ENCODE results near the gene SLC22A4.
A peak's percentile ranks its signal among the peaks of the same experiment; 100 is the strongest.

SLC22A4 gene

DNA sequence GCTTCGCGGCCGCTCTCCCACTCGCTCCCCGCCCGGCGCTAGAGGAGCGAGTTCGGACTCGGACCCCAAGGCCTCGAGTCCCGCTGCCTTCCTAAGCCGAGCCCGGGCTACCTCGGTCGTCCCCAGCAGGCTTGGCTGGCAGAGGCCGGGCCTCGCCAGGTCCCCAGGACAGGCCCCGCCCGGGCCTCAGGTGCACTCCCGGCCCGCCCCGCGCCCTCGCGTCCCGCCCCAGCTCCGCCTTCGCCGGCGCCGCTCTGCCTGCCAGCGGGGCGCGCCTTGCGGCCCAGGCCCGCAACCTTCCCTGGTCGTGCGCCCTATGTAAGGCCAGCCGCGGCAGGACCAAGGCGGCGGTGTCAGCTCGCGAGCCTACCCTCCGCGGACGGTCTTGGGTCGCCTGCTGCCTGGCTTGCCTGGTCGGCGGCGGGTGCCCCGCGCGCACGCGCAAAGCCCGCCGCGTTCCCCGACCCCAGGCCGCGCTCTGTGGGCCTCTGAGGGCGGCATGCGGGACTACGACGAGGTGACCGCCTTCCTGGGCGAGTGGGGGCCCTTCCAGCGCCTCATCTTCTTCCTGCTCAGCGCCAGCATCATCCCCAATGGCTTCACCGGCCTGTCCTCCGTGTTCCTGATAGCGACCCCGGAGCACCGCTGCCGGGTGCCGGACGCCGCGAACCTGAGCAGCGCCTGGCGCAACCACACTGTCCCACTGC, 75.4 kb downstream of the SLC22A4 start, which contains the start of gene SLC22A5:
Gene SLC22A5 (plus strand): TSS at position 237 of the 707 bp plus-strand sequence. CDS start 263 bp downstream, at position 500.
- DNase-seq (ENCODE audit: low read depth, low spot score): no peak
- H3K27ac ChIP-seq: peak within 1 kb of the TSS; percentile 76

DNA sequence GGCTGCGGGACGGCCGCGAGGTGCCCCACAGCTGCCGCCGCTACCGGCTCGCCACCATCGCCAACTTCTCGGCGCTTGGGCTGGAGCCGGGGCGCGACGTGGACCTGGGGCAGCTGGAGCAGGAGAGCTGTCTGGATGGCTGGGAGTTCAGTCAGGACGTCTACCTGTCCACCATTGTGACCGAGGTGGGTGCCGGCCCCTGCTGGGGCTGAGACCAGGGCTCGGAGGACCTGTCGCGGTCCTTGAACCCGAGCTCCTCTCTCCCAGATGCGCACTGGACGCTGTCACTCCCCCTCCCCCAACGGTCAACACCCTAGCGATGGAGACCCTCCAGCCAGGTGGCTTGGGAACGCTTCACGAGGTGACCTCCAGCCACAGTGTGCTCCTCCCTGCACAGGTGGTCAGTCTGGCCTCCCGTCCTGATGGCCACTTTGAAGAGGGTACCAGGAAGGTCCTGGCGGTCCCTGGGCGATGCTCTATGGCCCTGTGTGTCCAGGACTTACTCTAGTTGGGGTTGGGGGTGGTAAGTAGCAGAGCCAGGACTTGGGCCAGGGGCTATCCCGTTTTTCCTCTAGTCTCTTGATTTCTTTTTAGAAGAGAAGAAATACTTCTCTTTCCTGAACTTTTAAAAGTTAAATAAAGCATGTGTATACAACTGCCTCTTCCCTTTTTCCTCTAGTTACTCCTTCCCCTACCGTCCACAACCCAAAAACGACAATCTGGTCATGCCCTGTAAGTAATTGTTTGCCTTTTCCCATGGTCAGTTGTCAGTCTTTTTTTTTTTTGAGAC, 76.2 kb downstream of the SLC22A4 start:
- H3K27ac ChIP-seq: peak overlapping the region; percentile 76
- no peak for DNase-seq (ENCODE audit: low read depth, low spot score)

DNA sequence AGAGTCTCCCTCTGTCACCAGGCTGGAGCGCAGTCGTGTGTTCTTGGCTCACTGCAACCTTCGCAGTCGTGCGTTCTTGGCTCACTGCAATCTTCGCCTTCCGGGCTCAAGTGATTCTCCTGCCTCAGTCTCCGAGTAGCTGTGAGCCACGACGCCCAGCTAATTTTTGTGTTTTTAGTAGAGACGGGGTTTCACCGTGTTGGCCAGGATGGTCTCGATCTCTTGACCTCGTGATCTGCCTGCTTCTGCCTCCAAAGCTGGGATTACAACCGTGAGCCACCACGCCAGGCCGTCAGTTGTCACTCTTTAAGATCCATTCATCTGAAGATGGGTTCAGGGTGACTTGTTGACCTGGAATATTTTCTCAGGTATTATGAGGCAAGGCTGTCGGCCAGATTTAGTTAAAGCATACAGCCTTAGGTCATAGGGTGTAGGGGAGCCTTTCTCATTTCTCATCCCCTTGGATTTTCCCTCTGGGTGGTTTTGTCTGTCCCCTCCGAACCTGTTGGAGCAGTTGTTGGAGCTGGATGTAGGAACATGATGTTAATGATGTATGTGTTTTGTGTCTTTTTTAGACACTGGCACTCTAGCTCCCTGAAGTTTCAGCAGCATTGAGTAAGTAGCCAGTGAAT, 76.9 kb downstream of the SLC22A4 start:
- H3K27ac ChIP-seq: no peak overlapping the region
- DNase-seq (ENCODE audit: low read depth, low spot score): no peak

DNA sequence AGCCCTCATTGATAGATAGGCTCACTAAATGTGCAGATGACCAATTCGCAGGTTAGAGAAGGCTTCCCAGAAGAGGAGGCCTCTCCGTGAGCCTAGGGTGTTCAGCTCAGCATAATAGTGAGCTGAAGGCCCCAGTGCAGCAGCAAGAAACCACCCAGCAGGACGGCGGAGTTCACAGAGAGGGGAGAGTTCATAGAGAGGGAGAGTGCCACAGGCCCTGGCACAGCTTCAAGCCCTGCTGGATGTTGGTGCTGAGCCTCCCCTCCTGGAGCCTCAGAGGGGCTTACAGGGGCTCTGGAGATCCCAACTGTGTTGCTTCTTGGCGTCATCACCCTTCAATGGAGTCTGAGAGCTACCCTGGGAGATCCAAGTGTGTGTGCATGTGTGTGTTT, 77.4 kb downstream of the SLC22A4 start:
- H3K27ac ChIP-seq: no peak overlapping the region
- DNase-seq (ENCODE audit: low read depth, low spot score): no peak

DNA sequence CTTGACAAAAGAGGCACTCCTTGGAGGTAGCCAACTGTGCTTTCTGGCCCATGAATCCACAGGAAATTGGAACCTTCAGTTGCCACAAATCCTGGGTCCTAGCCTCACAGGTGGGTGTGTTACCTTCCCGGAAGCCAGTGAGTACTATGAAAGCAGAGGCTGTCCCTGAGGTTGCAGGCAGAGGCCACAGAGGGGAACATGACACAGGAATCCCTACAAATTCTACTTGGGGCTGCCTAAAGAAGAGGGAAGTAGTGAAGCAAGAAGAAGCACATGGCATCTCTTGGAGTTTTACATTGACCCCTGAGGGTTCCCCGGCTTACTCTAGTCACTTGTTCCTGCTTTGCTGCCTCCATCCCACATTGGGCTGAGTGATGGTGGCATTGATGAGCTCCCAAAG, 77.9 kb downstream of the SLC22A4 start:
- DNase-seq (ENCODE audit: low read depth, low spot score): no peak
- no peak overlapping the region for H3K27ac ChIP-seq

DNA sequence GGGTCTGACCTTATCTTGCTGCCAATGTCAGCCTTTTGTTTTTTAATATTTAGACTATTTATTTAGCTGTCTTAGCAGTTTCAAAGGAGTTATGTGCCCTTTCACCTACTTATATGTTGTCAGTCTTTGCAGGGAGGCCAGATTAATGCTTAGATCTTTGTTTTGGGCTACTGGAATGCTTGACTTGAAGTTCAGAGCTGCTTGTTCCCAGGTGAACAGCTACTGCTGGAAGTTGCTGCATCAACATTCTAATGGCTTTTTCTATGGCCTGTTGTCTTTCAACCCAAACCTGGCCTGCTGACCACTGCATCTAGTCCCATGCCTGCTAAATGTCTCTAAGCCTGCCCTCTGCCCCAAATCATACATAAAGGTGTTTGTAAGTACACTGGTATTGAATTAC, 78.3 kb downstream of the SLC22A4 start:
- no peak overlapping the region for H3K27ac ChIP-seq
- DNase-seq (ENCODE audit: low read depth, low spot score): no peak

DNA sequence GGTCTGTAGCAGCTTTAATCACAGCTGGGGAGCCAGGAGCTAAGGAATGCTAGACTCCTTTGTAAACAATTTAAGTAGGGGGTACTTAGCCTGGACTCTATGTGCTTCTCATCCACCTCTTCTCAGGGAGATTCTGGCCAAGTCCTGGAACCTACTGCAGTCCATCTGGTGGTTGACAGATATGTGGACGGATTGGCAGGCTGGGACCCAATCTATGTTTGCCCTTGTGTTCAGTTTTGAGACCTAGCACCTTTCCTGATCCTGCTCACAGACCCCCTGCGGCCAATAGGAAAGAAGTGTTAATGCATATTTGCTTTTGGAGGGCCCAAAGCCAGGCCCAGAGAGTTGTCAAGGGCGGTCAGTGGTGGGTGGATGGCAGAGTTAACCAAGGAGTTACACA, 81.8 kb downstream of the SLC22A4 start:
- no peak overlapping the region for H3K27ac ChIP-seq
- DNase-seq (ENCODE audit: low read depth, low spot score): no peak

DNA sequence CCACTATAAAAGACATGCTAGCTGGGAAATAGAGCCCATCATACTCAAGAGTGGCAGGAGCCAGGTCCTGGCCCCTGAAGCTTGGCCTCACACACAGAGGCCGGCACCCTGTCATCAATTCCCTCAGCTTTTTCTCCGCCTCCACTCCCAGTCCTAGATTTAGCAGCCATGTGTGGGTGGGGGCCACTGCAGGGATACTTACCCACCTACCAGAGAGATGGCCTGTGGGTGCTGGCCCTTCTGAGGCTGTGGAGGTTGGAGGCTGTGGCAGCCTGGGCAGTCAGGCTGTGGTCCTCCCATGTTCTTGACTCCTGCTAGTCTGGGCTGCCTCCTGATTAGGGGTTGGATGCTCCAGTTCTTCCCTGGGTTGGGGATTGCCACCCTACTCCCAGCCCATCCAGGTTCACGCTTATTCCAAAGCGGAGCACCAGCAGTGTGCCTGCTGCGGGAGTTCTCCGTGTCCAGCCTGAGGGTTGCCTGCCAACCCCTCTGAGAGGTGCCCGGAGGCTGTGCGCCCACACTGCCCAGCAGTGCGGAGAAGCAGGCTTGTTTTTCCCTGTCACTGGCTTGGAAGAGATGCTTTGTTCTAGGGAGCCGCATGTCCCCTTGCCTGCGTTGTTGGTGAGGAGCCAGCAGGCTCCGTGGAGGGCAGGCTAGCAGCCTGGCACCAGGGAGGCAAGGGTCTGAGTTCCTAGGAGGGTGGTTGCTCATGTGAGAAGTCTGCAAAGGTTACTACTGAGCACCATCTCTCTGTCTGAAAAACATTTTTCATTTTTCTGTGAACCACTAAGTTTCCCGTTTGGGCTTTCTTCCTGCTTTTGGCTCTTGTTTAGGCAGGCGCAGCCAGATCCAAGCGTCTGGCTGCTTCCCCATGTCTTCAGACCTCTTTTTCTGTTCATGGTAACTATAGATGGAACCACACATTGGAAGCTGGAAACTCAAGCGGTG, 82.8 kb downstream of the SLC22A4 start:
- H3K27ac ChIP-seq: no peak overlapping the region
- DNase-seq (ENCODE audit: low read depth, low spot score): no peak

DNA sequence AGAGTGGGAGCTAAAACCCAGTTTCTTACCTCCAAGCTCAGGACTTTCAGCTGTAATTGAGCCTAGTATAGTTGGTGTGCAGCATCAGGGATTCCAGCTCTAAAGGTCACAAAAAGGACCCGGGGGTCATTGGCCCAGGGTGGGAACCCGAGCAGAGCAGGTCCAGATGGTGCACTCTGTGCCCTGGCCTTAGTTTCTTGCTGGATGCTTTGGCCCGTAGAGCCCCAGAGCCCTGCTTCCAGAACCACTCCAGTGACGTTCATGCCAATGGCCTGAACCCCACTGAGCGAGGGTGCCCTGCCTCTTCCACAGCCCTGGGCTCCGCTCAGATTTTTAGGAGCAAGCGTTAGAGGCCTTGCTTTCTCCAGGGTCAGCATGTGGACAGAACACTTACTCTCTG, 83.5 kb downstream of the SLC22A4 start:
- no peak for DNase-seq (ENCODE audit: low read depth, low spot score)
- H3K27ac ChIP-seq: peak overlapping the region; percentile 54

DNA sequence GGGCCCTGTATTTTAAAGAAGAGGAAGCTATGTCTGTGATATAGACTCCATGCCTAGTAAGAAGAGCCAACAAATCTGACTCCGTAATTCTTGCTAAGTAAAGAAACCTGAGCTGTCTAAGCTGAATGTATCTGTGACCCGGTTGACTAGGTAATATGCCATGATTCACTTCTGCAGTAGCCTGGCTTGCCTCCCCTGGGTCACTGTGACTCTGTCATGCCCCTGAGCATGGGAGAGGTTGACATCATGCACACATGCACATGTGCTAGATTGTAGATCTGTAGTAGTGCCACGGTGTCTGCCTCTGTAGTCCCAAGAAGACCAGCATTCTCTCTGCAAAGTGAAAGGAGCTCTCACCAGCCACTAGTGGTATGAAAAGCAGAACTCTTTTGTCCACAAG, 84.4 kb downstream of the SLC22A4 start:
- H3K27ac ChIP-seq: peak overlapping the region; percentile 54
- peak; percentile 48 for DNase-seq (ENCODE audit: low read depth, low spot score)

DNA sequence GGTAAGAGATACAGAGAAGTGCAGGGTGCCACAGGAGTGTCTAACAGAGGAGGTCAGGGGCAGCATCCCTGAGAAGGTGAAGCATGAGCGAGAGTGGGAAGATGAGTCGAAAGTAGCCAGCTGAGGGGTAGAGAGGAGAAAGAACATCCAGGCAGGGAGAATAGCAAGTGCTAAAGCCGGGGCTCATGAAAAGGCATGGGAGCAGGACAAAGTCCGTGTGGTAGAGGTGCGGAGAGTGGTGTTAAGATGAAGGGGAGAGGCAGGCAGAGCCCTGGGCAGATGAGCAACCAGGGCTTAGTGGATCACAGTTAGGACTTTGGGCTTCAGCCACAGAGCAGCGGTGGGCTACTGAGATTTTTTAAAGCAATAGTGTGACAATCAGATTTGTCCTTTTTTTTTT, 85.9 kb downstream of the SLC22A4 start:
- no peak for DNase-seq (ENCODE audit: low read depth, low spot score)
- H3K27ac ChIP-seq: no peak overlapping the region

DNA sequence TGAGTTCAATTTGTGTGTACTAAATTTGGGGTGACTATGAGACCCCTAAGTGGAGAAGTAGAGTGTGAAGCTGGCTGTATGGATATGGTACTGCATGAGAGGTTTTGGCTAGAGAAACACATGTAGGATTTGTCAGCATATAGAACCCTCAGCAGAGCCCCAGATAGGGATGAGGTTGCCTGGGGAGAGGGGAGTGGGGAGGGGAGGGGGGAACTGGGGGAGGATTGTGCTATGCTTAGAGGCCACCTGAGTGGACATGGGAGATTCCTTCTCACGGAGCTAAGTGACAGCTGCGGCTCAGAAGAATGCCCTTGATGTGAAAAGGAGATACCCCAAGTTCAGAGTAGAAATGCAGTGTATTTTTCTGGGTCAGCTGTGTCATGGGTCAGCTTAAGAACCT, 86.5 kb downstream of the SLC22A4 start:
- no peak for DNase-seq (ENCODE audit: low read depth, low spot score)
- H3K27ac ChIP-seq: peak overlapping the region; percentile 34

DNA sequence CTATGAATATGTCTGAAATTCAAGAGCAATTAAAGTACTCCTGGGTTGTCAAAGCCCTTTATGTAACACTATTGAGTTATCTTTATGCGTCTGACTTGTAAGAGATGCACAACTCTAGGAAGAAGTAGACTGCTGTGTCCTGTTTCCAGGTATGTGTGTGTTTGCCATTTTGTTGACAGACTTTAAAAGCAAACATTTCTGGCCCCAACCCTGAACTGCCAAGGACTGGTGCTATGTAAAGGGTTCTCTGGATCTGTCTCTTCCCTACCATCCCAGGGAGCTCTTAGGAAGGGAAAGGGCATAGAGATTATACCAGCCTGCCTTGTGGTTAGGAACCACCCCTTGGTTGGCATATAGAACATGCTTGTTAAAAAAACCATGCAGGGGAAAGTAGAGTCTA, 87.4 kb downstream of the SLC22A4 start:
- DNase-seq (ENCODE audit: low read depth, low spot score): no peak
- peak overlapping the region; percentile 34 for H3K27ac ChIP-seq

DNA sequence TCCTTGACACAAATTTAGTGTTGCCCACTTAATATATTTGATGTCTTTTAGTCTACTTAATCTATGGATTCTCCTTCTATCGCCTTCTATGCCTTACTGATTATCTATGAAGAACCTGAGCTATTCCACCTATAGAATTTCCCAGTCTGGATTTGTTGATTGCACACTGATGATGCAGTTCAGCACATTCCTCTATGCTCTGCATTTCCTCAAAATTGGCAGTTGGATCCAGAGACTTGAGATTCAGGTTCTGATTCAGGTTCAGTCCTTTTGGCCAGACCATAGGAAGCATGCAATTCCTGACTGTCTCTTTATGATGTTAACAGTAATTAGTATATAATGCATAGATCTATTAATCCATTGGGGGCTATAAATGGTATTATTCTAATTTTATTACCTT, 89.1 kb downstream of the SLC22A4 start:
- no peak overlapping the region for H3K27ac ChIP-seq

DNA sequence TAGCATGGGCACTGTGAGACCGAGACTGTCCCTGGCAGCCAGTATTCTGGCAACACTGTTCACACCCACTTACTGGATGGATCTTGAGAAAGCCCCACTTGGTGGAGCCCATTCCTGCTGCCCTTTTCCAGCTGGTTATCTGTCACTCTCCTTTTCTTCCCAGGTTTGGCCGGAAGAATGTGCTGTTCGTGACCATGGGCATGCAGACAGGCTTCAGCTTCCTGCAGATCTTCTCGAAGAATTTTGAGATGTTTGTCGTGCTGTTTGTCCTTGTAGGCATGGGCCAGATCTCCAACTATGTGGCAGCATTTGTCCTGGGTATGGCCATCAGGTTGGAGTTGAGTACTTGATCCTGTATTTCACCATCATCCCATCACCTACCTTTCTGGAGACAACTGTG, 89.8 kb downstream of the SLC22A4 start:
- DNase-seq (ENCODE audit: low read depth, low spot score): no peak

More for the DNA sequence above, 89.1 kb downstream of the SLC22A4 start:
- no peak for DNase-seq (ENCODE audit: low read depth, low spot score)

DNA sequence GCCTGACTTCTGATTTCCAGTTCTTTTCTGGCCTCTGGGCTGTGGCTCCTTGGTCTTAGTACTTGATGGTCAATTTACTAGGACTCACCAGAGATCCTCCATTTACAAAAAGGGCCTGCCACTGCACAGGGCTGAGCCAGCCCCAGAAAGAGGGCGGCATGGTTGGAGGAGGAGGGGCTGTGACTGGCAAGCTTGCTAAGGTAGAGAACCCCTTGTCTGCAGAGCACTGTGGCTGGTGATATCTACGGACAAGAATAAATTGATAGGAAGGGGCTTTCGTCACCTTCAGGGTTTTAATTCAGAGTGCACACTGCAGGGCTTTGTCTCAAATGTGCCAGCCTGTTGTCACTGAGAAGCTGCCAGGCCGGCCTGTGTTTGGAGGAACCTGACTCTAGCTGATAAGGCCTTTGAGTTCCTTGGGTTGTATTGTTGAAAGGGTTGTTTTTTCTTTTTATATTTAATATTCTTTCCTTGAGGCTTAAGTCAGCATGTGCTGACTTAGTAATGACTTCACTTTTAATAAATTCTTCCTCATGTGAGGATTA, 90.4 kb downstream of the SLC22A4 start:
- no peak for DNase-seq (ENCODE audit: low read depth, low spot score)
- H3K27ac ChIP-seq: no peak overlapping the region

More for the DNA sequence above, 89.8 kb downstream of the SLC22A4 start:
- H3K27ac ChIP-seq: no peak overlapping the region

DNA sequence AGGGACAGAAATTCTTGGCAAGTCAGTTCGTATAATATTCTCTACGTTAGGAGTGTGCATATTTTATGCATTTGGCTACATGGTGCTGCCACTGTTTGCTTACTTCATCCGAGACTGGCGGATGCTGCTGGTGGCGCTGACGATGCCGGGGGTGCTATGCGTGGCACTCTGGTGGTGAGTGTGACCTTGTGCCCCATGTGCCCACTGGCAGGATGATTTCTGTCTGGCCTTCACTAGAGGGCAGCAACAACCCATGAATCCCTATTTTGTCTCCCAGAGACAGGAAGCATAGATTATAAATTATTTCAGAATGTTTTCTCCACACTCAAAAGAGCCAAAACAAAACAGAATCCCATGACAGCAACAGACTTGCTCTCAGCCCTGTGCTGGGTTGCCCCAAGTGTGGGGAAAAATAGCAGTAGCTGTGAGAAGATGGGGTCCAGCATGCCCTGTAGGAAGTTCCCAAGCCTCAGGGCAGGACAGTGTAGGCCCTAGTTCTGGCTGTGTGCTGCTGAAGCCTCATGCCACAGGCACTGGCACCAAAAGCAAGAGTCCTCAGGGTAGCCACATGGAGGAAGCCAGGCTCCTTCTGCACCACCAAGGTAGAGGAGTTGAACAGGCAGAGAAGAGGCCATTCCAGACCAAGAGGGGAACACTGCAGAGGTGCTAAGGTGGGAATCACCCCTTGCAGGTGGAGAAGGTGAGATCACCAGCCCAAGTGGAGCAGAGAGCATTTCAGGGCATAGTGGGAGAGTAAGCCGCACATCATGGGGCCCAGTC, 91.3 kb downstream of the SLC22A4 start:
- no peak for DNase-seq (ENCODE audit: low read depth, low spot score)
- no peak overlapping the region for H3K27ac ChIP-seq

DNA sequence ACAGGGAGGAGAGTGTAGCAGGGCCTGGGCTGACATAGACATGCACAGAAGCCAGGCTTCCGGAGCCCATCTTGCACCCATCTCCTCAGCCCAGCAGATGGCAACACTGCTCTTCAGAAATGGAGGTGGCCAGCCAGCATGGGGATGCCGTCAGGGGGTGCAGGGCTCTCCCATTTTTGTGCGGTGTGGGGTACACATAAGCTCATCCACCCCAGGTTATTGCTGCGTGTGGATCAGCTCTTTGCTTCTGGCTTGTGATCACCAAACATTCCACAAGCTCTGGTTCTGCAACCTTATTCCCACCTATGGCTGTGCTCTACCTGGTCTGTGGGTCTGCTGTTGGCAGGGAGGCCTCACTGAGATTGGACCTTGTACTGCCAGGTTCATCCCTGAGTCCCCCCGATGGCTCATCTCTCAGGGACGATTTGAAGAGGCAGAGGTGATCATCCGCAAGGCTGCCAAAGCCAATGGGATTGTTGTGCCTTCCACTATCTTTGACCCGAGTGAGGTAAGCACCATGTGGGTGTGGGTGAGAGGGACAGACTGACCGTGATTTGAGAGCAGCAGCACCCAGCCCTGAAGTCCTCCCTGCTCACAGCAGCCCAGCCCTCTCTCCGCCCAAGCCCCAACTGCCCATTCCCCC, 92.6 kb downstream of the SLC22A4 start:
- H3K27ac ChIP-seq: peak overlapping the region; percentile 80
- no peak for DNase-seq (ENCODE audit: low read depth, low spot score)

Measured in epithelial cell of prostate (primary cell).